ENCODE results near the gene PTPRD. TPM values are rescaled to one million over a fixed set of nuclear protein-coding genes. Genes with fewer than 3 reads are reported as not detected.

PTPRD gene
- total and polyA plus RNA-seq, 2 of the 4 experiments (the other 2 are of a cell fraction) = 0.07 to 0.18 TPM

- no peak overlapping the region for H3K27ac ChIP-seq (ENCODE audit: insufficient read depth, low read length)
- no peak overlapping the region for H2AFZ ChIP-seq (replicated peaks; ENCODE audit: low read length, poor library complexity)
- H4K8ac ChIP-seq (ENCODE audit: low read depth in 2 of 2, low read length in 2 of 2) = no peak overlapping the region
- H2BK15ac ChIP-seq (ENCODE audit: low read depth, low read length) = no peak overlapping the region
- H3K4me1 ChIP-seq (ENCODE audit: control insufficient read depth, insufficient read depth, low read length) = no peaks in the 10 kb centered on the region
- H3K4ac ChIP-seq (ENCODE audit: low read depth, low read length) = no peak overlapping the region
- H2AK9ac ChIP-seq (replicated peaks; ENCODE audit: low read depth, low read length, poor library complexity) = no peak overlapping the region
- H3K18ac ChIP-seq (ENCODE audit: low read depth, low read length) = no peak overlapping the region
- H3K23ac ChIP-seq (ENCODE audit: low read depth, low read length) = no peak overlapping the region
- H3K9me3 ChIP-seq (ENCODE audit: control insufficient read depth, insufficient read depth, low read length) = no peaks in the 10 kb centered on the region
- ChIA-PET POLR2A (ENCODE audit: unreplicated experiment) (no interaction called here), CTCF (no interaction called here)
- no peak overlapping the region for H3K4me2 ChIP-seq (ENCODE audit: low read depth, low read length)
- no peak overlapping the region for H2AK5ac ChIP-seq (ENCODE audit: low read depth, low read length)
- H2BK20ac ChIP-seq (ENCODE audit: low read depth, low read length) = no peak overlapping the region
- H3K4me3 ChIP-seq (ENCODE audit: insufficient read depth, low read depth, low read length) = no peak overlapping the region
- in situ Hi-C loops (cut with MboI; ENCODE audit: low sequenced_read_pairs) = no loop called here
- no peaks in the 10 kb centered on the region for H4K20me1 ChIP-seq (ENCODE audit: insufficient read depth, low read length)
- H4K5ac ChIP-seq (ENCODE audit: low read depth, low read length) = no peak overlapping the region
- WGBS, 2 experiments (ENCODE audit: extremely low coverage in 2 of 2, insufficient read length in 1 of 2) = no CpG with 5 or more reads among the region's 1 CpG
- H3K9ac ChIP-seq (ENCODE audit: low read depth, low read length) = no peak overlapping the region
- no TSS peak for BruUV-seq (replicated peaks)
- H3K14ac ChIP-seq (replicated peaks; ENCODE audit: low read depth, low read length) = no peak overlapping the region
- ATAC-seq (ENCODE audit: low read depth) (no peak), DNase-seq (no peak)
- TF ChIP-seq USF2 (IDR thresholded peaks at IDR 0.05; ENCODE audit: low read depth, low read length) = no peak
- no peak for TF ChIP-seq FOS (IDR thresholded peaks at IDR 0.05; ENCODE audit: low read depth, low read length)
- TF ChIP-seq SMC3 (IDR thresholded peaks at IDR 0.05; ENCODE audit: low read depth, low read length) = no peak
- H3K79me1 ChIP-seq (ENCODE audit: low read depth in 1 of 2, low read length in 2 of 2) = no peaks in the 10 kb centered on the region
- intact Hi-C loops (cut with micrococcal nuclease) = no loop called here
- H3K36me3 ChIP-seq (ENCODE audit: control insufficient read depth, insufficient read depth, low read length) = no peaks in the 10 kb centered on the region
- no peak overlapping the region for H2BK120ac ChIP-seq (ENCODE audit: low read depth, low read length)
- no peak overlapping the region for H3K56ac ChIP-seq (ENCODE audit: extremely low read depth, insufficient read depth, low read length)
- no peak overlapping the region for H2BK5ac ChIP-seq (ENCODE audit: low read depth, low read length, poor library complexity, severe bottlenecking)
- H3K9me1 ChIP-seq (ENCODE audit: insufficient read depth, low read length) = no peaks in the 10 kb centered on the region
- H4K91ac ChIP-seq (ENCODE audit: insufficient read depth, low read depth, low read length) = no peak overlapping the region
- dilution Hi-C loops (cut with HindIII; ENCODE audit: low sequenced_read_pairs, unreplicated experiment) = no loop called here
- H3K27me3 ChIP-seq (ENCODE audit: control insufficient read depth, insufficient read depth, low read length) = no peaks in the 10 kb centered on the region
These were observed 558.3 kb downstream of the PTPRD start for GRCh38 chr9:10054456-10054855.
